HepG2 (cell line): Measurements from ENCODE around the gene FUT3. TPM values are rescaled to one million over a fixed set of nuclear protein-coding genes. Genes with fewer than 3 reads are reported as not detected.

Source experiments
- AGO1 ChIP-seq: fragments of 200-400 bp; formaldehyde crosslinking; IDR thresholded peaks from 2 replicates; pipeline ENCODE4 v1.6.1; 2017; ENCODE audit warnings: mild to moderate bottlenecking, low read depth, low read length, moderate library complexity; ENCODE audit not compliant: poor library complexity, severe bottlenecking
- KLF9 ChIP-seq: IDR thresholded peaks from 2 replicates; pipeline ENCODE4 v1.6.1; 2016; ENCODE audit warnings: low read depth
- NR3C1 ChIP-seq: sonication (generic); formaldehyde crosslinking; IDR thresholded peaks from 2 replicates; pipeline ENCODE4 v1.4.0; 2020; ENCODE audit warnings: missing genetic modification reagents
- SRF ChIP-seq: IDR thresholded peaks from 2 replicates; pipeline ENCODE4 v1.6.1; 2011; ENCODE audit warnings: mild to moderate bottlenecking, low read depth, low read length, moderate library complexity
- TARDBP ChIP-seq: sonication (generic); formaldehyde crosslinking; IDR thresholded peaks from 2 replicates; pipeline ENCODE4 v1.8.0; 2022; ENCODE audit warnings: mild to moderate bottlenecking, missing genetic modification reagents
- ZNF160 ChIP-seq: sonication (generic); formaldehyde crosslinking; IDR thresholded peaks from 2 replicates; pipeline ENCODE4 v1.8.0; 2022; ENCODE audit warnings: mild to moderate bottlenecking, inconsistent platforms, missing genetic modification reagents
- ZNF432 ChIP-seq: sonication (generic); formaldehyde crosslinking; IDR thresholded peaks from 2 replicates; pipeline ENCODE4 v1.5.0; 2020; ENCODE audit warnings: missing genetic modification reagents, mild to moderate bottlenecking, borderline replicate concordance
- ZNF530 ChIP-seq: sonication (generic); formaldehyde crosslinking; IDR thresholded peaks from 2 replicates; pipeline ENCODE4 v1.5.0; 2020; ENCODE audit warnings: low read depth, mild to moderate bottlenecking, missing genetic modification reagents
- ZNF672 ChIP-seq: sonication (generic); formaldehyde crosslinking; IDR thresholded peaks from 2 replicates; pipeline ENCODE4 v1.8.1; 2022; ENCODE audit warnings: missing genetic modification reagents
- ZNF790 ChIP-seq: sonication (generic); formaldehyde crosslinking; IDR thresholded peaks from 2 replicates; pipeline ENCODE4 v1.8.0; 2022; ENCODE audit warnings: missing genetic modification reagents, mild to moderate bottlenecking, borderline replicate concordance
- polyA plus RNA-seq, 8 experiments: library from polyadenylated mRNA; depleted of rRNA in 3 of 8; stranded (reverse) in 7 of 8; unstranded in 1 of 8; fragments of >200 nt; fragmentation: Illumina TruSeq in 4 of 8; extraction: Trizol in 4 of 8; gene quantifications; 2 replicates each; pipeline versions ENCODE4 v1.2.1 to v1.2.3, GENCODE V29; 2011 to 2016; ENCODE audit warnings: low read depth in 4 of 8, missing spikeins in 1 of 8, mixed read lengths in 1 of 8; ENCODE audit not compliant: insufficient read depth in 1 of 8
- total RNA-seq, 5 experiments: library from RNA; depleted of rRNA; stranded (reverse); fragments of >200 nt; fragmentation: Illumina TruSeq; extraction: Trizol; gene quantifications; 2 replicates each; pipeline ENCODE4 v1.2.3, GENCODE V29; 2016; ENCODE audit warnings: low read depth in 1 of 5
- TF ChIP-seq, protein P1 (sequence below): sonication (generic); formaldehyde crosslinking; conservative IDR thresholded peaks from 2 replicates; pipeline ENCODE4 v1.4.0; 2020; ENCODE audit warnings: mild to moderate bottlenecking, missing genetic modification reagents, moderate library complexity
- TF ChIP-seq, protein P2 (sequence below): IDR thresholded peaks from 2 replicates; pipeline ENCODE4 v1.6.1; 2016
- TF ChIP-seq, protein P3 (sequence below): sonication (generic); formaldehyde crosslinking; IDR thresholded peaks from 2 replicates; pipeline ENCODE4 v1.8.1; 2023; ENCODE audit warnings: mild to moderate bottlenecking, inconsistent platforms, moderate library complexity, missing genetic modification reagents, borderline replicate concordance
- TF ChIP-seq, protein P4 (sequence below): sonication (generic); formaldehyde crosslinking; IDR thresholded peaks from 2 replicates; pipeline ENCODE4 v1.4.0; 2020; ENCODE audit warnings: missing genetic modification reagents, low read depth, mild to moderate bottlenecking, borderline replicate concordance
- TF ChIP-seq, protein P5 (sequence below): sonication (generic); formaldehyde crosslinking; IDR thresholded peaks from 2 replicates; pipeline ENCODE4 v1.4.0; 2020; ENCODE audit warnings: missing genetic modification reagents
- TF ChIP-seq, protein P6 (sequence below): IDR thresholded peaks from 2 replicates; pipeline ENCODE4 v1.6.1; 2016; ENCODE audit warnings: mild to moderate bottlenecking

The FUT3 gene
- total and polyA plus RNA-seq, 2 of the 13 experiments (the other 11 are each of a cell fraction or from before 2014, with no cell fraction given): 0.53 to 1.1 TPM

DNA sequence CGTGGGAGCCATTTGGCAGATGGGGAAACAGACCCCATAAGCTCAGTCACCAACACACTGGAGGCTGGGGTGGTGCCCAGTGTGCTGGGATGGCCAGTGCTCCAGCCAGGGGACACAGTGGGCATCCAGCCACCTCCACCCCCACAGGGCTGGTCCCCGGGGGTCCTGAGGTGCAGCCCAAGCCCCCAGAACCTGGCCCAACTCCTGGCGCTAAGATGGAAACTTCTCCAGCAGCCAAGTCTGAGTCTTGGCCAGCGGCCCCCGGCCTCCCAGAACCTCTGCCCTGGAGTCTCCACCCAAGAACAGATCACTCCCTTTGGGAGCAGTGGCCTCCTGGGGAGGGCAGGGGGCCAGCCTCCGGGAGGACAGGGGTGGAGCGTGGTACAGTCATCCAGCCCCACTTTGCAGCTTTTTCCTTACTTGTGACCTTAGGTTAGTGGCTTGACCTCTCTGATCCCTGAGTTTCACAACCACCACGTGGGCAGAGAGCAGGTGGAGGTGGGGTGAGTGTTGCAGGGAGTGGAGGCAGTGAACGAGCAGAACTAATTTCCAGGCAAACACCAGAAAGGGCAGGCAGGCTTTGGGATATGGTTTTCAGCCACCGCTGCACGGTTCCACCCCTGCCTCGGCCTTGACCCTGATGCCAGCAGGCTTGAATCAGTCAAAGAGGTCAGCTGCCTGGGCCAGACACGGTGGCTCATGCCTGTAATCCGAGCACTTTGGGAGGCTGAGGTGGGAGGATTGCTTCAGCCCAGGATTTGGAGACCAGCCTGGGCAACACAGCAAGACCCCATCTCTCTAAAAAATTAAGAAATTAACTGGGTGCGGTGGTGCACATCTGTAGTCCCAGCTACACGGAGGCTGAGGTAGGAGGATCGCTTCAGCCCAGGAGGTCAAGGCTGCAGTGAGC, 50.6 kb downstream of the FUT3 start (continued):
- TF ChIP-seq, protein P1, sequence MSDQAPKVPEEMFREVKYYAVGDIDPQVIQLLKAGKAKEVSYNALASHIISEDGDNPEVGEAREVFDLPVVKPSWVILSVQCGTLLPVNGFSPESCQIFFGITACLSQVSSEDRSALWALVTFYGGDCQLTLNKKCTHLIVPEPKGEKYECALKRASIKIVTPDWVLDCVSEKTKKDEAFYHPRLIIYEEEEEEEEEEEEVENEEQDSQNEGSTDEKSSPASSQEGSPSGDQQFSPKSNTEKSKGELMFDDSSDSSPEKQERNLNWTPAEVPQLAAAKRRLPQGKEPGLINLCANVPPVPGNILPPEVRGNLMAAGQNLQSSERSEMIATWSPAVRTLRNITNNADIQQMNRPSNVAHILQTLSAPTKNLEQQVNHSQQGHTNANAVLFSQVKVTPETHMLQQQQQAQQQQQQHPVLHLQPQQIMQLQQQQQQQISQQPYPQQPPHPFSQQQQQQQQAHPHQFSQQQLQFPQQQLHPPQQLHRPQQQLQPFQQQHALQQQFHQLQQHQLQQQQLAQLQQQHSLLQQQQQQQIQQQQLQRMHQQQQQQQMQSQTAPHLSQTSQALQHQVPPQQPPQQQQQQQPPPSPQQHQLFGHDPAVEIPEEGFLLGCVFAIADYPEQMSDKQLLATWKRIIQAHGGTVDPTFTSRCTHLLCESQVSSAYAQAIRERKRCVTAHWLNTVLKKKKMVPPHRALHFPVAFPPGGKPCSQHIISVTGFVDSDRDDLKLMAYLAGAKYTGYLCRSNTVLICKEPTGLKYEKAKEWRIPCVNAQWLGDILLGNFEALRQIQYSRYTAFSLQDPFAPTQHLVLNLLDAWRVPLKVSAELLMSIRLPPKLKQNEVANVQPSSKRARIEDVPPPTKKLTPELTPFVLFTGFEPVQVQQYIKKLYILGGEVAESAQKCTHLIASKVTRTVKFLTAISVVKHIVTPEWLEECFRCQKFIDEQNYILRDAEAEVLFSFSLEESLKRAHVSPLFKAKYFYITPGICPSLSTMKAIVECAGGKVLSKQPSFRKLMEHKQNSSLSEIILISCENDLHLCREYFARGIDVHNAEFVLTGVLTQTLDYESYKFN (CRISPR knock-in tag): peak; percentile 29; the same call in 1 of the 2 replicates
- TF ChIP-seq, protein P2, sequence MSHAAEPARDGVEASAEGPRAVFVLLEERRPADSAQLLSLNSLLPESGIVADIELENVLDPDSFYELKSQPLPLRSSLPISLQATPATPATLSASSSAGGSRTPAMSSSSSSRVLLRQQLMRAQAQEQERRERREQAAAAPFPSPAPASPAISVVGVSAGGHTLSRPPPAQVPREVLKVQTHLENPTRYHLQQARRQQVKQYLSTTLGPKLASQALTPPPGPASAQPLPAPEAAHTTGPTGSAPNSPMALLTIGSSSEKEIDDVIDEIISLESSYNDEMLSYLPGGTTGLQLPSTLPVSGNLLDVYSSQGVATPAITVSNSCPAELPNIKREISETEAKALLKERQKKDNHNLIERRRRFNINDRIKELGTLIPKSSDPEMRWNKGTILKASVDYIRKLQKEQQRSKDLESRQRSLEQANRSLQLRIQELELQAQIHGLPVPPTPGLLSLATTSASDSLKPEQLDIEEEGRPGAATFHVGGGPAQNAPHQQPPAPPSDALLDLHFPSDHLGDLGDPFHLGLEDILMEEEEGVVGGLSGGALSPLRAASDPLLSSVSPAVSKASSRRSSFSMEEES: no peak
- TF ChIP-seq ZNF790 (CRISPR knock-in tag) (no peak), TARDBP (peak; percentile 70; the same call in 1 of the 2 replicates), KLF9 (CRISPR knock-in tag) (no peak), NR3C1 (CRISPR knock-in tag) (no peak), AGO1 (no peak), ZNF672 (CRISPR knock-in tag) (no peak), ZNF432 (CRISPR knock-in tag) (no peak), ZNF160 (CRISPR knock-in tag) (no peak), ZNF530 (CRISPR knock-in tag) (no peak), SRF (no peak)
- TF ChIP-seq, protein P3, sequence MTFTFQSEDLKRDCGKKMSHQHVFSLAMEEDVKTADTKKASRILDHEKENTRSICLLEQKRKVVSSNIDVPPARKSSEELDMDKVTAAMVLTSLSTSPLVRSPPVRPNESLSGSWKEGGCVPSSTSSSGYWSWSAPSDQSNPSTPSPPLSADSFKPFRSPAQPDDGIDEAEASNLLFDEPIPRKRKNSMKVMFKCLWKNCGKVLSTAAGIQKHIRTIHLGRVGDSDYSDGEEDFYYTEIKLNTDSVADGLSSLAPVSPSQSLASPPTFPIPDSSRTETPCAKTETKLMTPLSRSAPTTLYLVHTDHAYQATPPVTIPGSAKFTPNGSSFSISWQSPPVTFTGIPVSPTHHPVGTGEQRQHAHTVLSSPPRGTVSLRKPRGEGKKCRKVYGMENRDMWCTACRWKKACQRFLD (CRISPR knock-in tag): no peak
- TF ChIP-seq, protein P4, sequence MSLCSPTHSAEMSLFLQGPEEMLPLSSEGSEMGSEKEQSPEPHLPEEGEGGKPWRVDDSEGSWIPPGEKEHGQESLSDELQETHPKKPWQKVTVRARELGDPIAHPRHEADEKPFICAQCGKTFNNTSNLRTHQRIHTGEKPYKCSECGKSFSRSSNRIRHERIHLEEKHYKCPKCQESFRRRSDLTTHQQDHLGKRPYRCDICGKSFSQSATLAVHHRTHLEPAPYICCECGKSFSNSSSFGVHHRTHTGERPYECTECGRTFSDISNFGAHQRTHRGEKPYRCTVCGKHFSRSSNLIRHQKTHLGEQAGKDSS (CRISPR knock-in tag): peak; percentile 35; the same call in 1 of the 2 replicates
- TF ChIP-seq, protein P5, sequence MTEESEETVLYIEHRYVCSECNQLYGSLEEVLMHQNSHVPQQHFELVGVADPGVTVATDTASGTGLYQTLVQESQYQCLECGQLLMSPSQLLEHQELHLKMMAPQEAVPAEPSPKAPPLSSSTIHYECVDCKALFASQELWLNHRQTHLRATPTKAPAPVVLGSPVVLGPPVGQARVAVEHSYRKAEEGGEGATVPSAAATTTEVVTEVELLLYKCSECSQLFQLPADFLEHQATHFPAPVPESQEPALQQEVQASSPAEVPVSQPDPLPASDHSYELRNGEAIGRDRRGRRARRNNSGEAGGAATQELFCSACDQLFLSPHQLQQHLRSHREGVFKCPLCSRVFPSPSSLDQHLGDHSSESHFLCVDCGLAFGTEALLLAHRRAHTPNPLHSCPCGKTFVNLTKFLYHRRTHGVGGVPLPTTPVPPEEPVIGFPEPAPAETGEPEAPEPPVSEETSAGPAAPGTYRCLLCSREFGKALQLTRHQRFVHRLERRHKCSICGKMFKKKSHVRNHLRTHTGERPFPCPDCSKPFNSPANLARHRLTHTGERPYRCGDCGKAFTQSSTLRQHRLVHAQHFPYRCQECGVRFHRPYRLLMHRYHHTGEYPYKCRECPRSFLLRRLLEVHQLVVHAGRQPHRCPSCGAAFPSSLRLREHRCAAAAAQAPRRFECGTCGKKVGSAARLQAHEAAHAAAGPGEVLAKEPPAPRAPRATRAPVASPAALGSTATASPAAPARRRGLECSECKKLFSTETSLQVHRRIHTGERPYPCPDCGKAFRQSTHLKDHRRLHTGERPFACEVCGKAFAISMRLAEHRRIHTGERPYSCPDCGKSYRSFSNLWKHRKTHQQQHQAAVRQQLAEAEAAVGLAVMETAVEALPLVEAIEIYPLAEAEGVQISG (CRISPR knock-in tag): 0 out of 2 replicates have a peak, but pooled peaks have one; percentile 18
- TF ChIP-seq, protein P6, sequence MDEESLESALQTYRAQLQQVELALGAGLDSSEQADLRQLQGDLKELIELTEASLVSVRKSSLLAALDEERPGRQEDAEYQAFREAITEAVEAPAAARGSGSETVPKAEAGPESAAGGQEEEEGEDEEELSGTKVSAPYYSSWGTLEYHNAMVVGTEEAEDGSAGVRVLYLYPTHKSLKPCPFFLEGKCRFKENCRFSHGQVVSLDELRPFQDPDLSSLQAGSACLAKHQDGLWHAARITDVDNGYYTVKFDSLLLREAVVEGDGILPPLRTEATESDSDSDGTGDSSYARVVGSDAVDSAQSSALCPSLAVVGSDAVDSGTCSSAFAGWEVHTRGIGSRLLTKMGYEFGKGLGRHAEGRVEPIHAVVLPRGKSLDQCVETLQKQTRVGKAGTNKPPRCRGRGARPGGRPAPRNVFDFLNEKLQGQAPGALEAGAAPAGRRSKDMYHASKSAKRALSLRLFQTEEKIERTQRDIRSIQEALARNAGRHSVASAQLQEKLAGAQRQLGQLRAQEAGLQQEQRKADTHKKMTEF (CRISPR knock-in tag): peak; percentile 29; the same call in 1 of the 2 replicates
